Measurements from ENCODE around the gene UNC5CL.
"Not testable (repeated sequence)": the region's sequence is repeated elsewhere in the genome, so short reads cannot be mapped to it uniquely, and the experiment has no call there.

UNC5CL gene

DNA sequence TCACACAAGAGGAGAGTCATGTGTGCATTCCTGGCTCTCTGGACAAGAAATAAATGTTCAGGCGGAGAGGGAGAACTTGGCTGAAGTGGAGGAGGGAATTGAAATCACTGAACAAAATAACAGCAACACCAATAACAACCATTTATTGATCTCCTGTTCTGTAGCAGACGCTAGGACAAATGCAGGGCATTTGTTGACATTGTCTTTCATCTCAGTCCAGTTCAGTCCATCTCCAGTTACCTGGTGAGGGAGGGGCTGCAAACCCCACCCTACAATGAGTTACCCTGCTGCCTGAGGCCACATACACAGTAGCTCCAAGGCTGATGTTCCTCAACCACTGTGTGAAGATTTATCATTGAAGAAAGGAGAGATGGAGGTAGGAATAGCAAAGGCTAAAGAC, 27.3 kb downstream of the UNC5CL start:
- Histone ChIP-seq H3K4me3 (ENCODE audit: low read depth, low read length) (no peak overlapping the region), H3K4me2 (ENCODE audit: low read length) (no peak overlapping the region), H3K4me1 (no peaks in the 10 kb centered on the region), H3K36me3 (ENCODE audit: control insufficient read depth, insufficient read depth, low read length) (no peaks in the 10 kb centered on the region), H2AFZ (no peak overlapping the region), H3K79me2 (no peaks in the 10 kb centered on the region), H3K27me3 (ENCODE audit: control insufficient read depth, insufficient read depth, low read length) (no peaks in the 10 kb centered on the region), H3K27ac (no peak overlapping the region), H3K9ac (no peak overlapping the region), H3K9me3 (ENCODE audit: control insufficient read depth, low read length) (no peaks in the 10 kb centered on the region)
- TF ChIP-seq, protein P1, sequence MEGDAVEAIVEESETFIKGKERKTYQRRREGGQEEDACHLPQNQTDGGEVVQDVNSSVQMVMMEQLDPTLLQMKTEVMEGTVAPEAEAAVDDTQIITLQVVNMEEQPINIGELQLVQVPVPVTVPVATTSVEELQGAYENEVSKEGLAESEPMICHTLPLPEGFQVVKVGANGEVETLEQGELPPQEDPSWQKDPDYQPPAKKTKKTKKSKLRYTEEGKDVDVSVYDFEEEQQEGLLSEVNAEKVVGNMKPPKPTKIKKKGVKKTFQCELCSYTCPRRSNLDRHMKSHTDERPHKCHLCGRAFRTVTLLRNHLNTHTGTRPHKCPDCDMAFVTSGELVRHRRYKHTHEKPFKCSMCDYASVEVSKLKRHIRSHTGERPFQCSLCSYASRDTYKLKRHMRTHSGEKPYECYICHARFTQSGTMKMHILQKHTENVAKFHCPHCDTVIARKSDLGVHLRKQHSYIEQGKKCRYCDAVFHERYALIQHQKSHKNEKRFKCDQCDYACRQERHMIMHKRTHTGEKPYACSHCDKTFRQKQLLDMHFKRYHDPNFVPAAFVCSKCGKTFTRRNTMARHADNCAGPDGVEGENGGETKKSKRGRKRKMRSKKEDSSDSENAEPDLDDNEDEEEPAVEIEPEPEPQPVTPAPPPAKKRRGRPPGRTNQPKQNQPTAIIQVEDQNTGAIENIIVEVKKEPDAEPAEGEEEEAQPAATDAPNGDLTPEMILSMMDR (IDR thresholded peaks at IDR 0.05), result no peak

DNA sequence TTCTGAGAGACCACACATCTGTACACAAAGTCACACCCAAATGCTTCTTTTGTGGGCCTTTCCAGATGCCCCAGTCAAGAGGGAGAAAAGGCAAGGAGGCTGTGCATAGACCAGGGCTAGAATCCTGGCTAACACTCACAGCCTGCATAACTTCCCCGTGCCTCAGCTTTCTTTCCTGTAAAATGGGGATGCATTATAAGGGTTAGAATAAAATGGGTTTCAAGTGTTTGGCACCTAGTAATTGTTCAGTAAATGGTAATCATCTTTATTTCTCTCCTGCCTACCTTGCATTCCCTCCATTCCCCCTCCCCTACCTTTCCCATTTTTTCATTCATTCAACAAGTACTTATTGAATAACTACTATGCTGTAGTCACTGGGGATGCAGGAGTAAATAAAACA, 29.4 kb downstream of the UNC5CL start:
- no peaks in the 10 kb centered on the region for H3K79me2 ChIP-seq
- TF ChIP-seq, protein P1 (IDR thresholded peaks at IDR 0.05), result no peak
- H3K9me3 ChIP-seq (ENCODE audit: control insufficient read depth, low read length), result no peaks in the 10 kb centered on the region
- H3K27ac ChIP-seq, result no peak overlapping the region
- H3K4me3 ChIP-seq (ENCODE audit: low read depth, low read length), result no peak overlapping the region
- H2AFZ ChIP-seq, result no peak overlapping the region
- H3K36me3 ChIP-seq (ENCODE audit: control insufficient read depth, insufficient read depth, low read length), result no peaks in the 10 kb centered on the region
- H3K4me2 ChIP-seq (ENCODE audit: low read length), result no peak overlapping the region
- H3K4me1 ChIP-seq, result no peaks in the 10 kb centered on the region
- H3K9ac ChIP-seq, result no peak overlapping the region
- no peaks in the 10 kb centered on the region for H3K27me3 ChIP-seq (ENCODE audit: control insufficient read depth, insufficient read depth, low read length)

DNA sequence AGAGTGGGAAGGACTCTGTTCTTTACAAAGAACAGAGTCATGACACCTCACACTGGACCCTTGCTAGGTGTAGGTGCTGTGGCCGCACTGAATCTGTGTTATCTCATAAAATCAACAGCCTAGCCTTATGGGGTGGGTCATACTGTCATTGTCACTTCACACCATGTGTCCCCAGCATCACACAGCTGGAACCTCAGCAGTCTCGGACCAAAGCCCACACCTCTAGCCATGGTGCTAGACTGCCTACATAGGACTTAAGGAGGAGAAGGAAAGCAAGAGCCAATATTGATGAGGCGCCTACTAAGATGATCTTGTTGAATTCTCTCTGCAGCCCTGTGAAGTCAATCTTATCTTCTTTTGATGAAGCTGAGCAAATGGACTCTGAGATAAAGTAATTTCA, 31.0 kb downstream of the UNC5CL start:
- no peak overlapping the region for H2AFZ ChIP-seq
- no peaks in the 10 kb centered on the region for H3K79me2 ChIP-seq
- H3K4me2 ChIP-seq (ENCODE audit: low read length), result no peak overlapping the region
- no peaks in the 10 kb centered on the region for H3K9me3 ChIP-seq (ENCODE audit: control insufficient read depth, low read length)
- no peaks in the 10 kb centered on the region for H3K4me1 ChIP-seq
- no peaks in the 10 kb centered on the region for H3K36me3 ChIP-seq (ENCODE audit: control insufficient read depth, insufficient read depth, low read length)
- TF ChIP-seq, protein P1 (IDR thresholded peaks at IDR 0.05), result no peak
- H3K27ac ChIP-seq, result no peak overlapping the region
- no peak overlapping the region for H3K4me3 ChIP-seq (ENCODE audit: low read depth, low read length)
- no peak overlapping the region for H3K9ac ChIP-seq
- H3K27me3 ChIP-seq (ENCODE audit: control insufficient read depth, insufficient read depth, low read length), result no peaks in the 10 kb centered on the region

- H2AFZ ChIP-seq; H3K27ac ChIP-seq; H3K4me2 ChIP-seq (ENCODE audit: low read length); H3K4me1 ChIP-seq; H3K4me3 ChIP-seq (ENCODE audit: low read depth, low read length); H3K79me2 ChIP-seq; H3K9ac ChIP-seq; H3K9me3 ChIP-seq (ENCODE audit: control insufficient read depth, low read length); H3K36me3 ChIP-seq (ENCODE audit: control insufficient read depth, insufficient read depth, low read length); H3K27me3 ChIP-seq (ENCODE audit: control insufficient read depth, insufficient read depth, low read length): not testable (repeated sequence)
Observed at GRCh38 chr6:41006980-41007379, 32.0 kb downstream of the UNC5CL start.

DNA sequence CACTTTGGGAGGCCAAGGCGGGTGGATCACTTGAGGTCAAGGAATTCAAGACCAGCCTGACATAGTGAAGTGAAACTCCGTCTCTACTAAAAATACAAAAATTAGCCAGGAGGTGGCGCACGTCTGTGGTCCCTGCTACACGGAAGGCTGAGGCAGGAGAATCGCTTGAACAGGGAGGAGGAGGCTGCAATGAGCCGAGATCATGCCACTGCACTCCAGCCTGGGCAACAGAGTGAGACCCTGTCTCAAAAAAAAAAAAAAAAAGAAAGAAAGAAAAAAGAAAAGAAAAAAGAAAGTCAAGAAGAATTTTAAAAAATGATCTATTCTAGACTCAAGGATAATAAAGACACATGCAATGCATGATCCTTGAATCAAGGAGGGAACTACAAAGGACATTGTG, 32.8 kb downstream of the UNC5CL start:
- H3K27me3 ChIP-seq (ENCODE audit: control insufficient read depth, insufficient read depth, low read length), result not testable (repeated sequence)

More for the DNA sequence above, 32.8 kb downstream of the UNC5CL start:
- not testable (repeated sequence) for H3K4me2 ChIP-seq (ENCODE audit: low read length); H3K36me3 ChIP-seq (ENCODE audit: control insufficient read depth, insufficient read depth, low read length); H3K79me2 ChIP-seq; H2AFZ ChIP-seq; H3K4me3 ChIP-seq (ENCODE audit: low read depth, low read length); H3K9ac ChIP-seq; H3K27ac ChIP-seq; H3K4me1 ChIP-seq; H3K9me3 ChIP-seq (ENCODE audit: control insufficient read depth, low read length)
- TF ChIP-seq, protein P1 (IDR thresholded peaks at IDR 0.05), result peak; percentile 70

Data from parathyroid adenoma (tissue), 2 donors.